Thyroid gland (tissue), 4 donors: ENCODE measurements around the gene SLC16A5. TPM values are rescaled to one million over a fixed set of nuclear protein-coding genes. Genes with fewer than 3 reads are reported as not detected.
"Not testable (repeated sequence)": the region's sequence is repeated elsewhere in the genome, so short reads cannot be mapped to it uniquely, and the experiment has no call there.

ENCODE experiments used
- DNase-seq, 2 donors: peaks; one replicate each; pipeline ENCODE4 v3.0.0-alpha.2; 2019
- H3K27ac ChIP-seq, 3 donors: fragments of 200-600 bp; sonication (generic); 1 replicate in 2 of 3; 2 replicates in 1 of 3; pipeline ENCODE4 v1.5.1; 2016 to 2019; ENCODE audit warnings: mild to moderate bottlenecking in 1 of 3, moderate library complexity in 1 of 3
- H3K27me3 ChIP-seq: fragments of 200-600 bp; sonication (generic); one replicate; pipeline ENCODE4 v1.5.1; 2019
- H3K36me3 ChIP-seq, 2 donors: fragments of 200-600 bp; sonication (generic); one replicate each; pipeline ENCODE4 v1.5.1; 2016 to 2019
- H3K4me1 ChIP-seq, 2 donors: fragments of 200-600 bp; sonication (generic); one replicate each; pipeline ENCODE4 v1.5.1; 2017 to 2019
- H3K4me3 ChIP-seq, 3 donors: fragments of 200-600 bp; sonication (generic); replicated peaks in 1 of 3; 1 replicate in 2 of 3; 2 replicates in 1 of 3; pipeline ENCODE4 v1.5.1; 2016; ENCODE audit warnings: mild to moderate bottlenecking in 1 of 3
- H3K9me3 ChIP-seq: fragments of 200-600 bp; sonication (generic); one replicate; pipeline ENCODE4 v1.5.1; 2017
- POLR2A ChIP-seq, 2 donors: fragments of 450-650 bp; IDR thresholded peaks; one replicate each; pipeline ENCODE4 v1.6.1; 2017; ENCODE audit warnings: antibody characterized with exemption in 2 of 2, mild to moderate bottlenecking in 2 of 2, moderate library complexity in 1 of 2
- WGBS, 2 donors: methylation state at CpG; one replicate each; pipeline ENCODE4 v1.1.5; 2017; 5-methylcytosine and 5-hydroxymethylcytosine counted together
- intact Hi-C: fragments of 100-400 bp; cut with DNase I; formaldehyde crosslinking; loops from one replicate; pipeline ENCODE4 v1.15.1; 2023
- total RNA-seq, 4 donors: library from RNA; depleted of rRNA; stranded (reverse); fragments of >200 nt; gene quantifications; one replicate each; pipeline ENCODE4 v1.2.3, GENCODE V29; 2016
- TF ChIP-seq, protein P1 (sequence below), 6 experiments: fragments of 200-600 bp in 3 of 6; fragments of 450-650 bp in 3 of 6; sonication (generic) in 3 of 6; IDR thresholded peaks; one replicate each; pipeline ENCODE4 v1.5.1; 2016 to 2019; ENCODE audit warnings: antibody characterized with exemption in 6 of 6, mild to moderate bottlenecking in 2 of 6, inconsistent platforms in 1 of 6, moderate library complexity in 1 of 6

Gene SLC16A5
- total RNA-seq, 4 donors from 2014 or later: 24.1 to 40.3 (median 27.6) TPM

DNA sequence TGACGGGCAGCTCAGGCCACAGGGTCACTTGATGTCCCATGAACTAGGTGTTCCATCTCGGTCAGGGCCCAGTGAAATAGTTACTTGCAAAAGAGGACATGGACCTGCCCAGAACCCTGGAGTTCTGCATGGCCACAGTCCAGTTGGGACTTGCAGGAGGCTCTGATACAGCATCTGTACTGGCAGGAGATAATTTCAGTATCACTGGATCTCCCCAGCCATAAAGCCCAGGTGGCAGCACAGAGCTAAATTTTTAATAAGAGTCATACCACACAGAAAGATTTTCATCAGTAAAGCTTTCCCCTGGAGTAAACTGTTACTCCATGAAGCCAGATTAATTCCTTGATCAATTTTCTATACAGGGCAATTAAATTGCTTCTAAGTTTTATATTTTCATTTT lies 18.0 kb upstream of the SLC16A5 start:
- TF ChIP-seq POLR2A (IDR thresholded peaks at IDR 0.05): no peak
- TF ChIP-seq, protein P1, sequence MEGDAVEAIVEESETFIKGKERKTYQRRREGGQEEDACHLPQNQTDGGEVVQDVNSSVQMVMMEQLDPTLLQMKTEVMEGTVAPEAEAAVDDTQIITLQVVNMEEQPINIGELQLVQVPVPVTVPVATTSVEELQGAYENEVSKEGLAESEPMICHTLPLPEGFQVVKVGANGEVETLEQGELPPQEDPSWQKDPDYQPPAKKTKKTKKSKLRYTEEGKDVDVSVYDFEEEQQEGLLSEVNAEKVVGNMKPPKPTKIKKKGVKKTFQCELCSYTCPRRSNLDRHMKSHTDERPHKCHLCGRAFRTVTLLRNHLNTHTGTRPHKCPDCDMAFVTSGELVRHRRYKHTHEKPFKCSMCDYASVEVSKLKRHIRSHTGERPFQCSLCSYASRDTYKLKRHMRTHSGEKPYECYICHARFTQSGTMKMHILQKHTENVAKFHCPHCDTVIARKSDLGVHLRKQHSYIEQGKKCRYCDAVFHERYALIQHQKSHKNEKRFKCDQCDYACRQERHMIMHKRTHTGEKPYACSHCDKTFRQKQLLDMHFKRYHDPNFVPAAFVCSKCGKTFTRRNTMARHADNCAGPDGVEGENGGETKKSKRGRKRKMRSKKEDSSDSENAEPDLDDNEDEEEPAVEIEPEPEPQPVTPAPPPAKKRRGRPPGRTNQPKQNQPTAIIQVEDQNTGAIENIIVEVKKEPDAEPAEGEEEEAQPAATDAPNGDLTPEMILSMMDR (IDR thresholded peaks at IDR 0.05): peak in 3 of 6 experiments; percentile 29 to 41 (median 30)
- H3K4me1 ChIP-seq: peaks cover 0 to 5% of the 10 kb centered on the region in 2 donors
- 69 to 91% methylated on average over 2 of the region's 2 CpGs for WGBS, 2 donors
- no peak overlapping the region for H3K27ac ChIP-seq
- intact Hi-C loops: no loop called here
- H3K36me3 ChIP-seq: peaks cover 0 to 4% of the 10 kb centered on the region in 2 donors
- H3K9me3 ChIP-seq: no peaks in the 10 kb centered on the region
- DNase-seq: peak in 1 of 2 donors; percentile 36
- H3K4me3 ChIP-seq: no peak overlapping the region
- no peaks in the 10 kb centered on the region for H3K27me3 ChIP-seq

DNA sequence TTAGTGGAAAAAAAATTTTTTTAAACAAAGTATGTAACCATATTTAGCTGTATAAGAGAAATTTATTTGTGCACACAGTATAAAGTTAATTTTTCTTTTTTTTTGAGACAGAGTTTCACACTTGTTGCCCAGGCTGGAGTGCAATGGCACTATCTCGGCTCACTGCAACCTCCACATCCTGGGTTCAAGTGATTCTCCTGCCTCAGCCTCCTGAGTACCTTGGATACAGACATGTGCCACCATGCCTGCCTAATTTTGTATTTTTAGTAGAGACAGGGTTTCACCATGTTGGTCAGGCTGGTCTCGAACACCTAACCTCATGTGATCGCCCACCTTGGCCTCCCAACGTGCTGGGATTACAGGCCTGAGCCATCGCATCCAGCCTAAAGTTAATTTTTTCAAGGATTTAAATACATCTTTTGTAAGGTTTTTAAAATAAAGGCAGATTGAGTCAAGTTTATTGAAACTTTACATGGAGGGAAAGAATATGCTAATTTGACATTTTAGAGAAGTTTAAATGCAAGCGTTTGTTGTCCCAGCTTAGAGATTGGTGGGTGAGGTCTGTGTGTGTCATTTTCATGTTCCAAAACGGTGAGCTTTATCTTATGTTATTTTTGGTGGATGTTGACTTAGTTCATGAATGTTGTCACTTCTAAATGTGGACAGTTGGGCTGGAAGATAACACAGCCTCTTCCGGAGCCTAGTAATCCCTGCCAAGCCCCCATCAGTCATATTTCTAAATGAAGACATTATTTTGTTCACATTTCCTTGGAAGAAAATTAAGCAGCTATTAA lies 16.1 kb upstream of the SLC16A5 start:
- H3K36me3 ChIP-seq, H3K9me3 ChIP-seq, H3K27me3 ChIP-seq, DNase-seq, H3K4me3 ChIP-seq, H3K4me1 ChIP-seq, H3K27ac ChIP-seq, intact Hi-C loops: not testable (repeated sequence)
- 89 to 90% methylated on average over 8 of the region's 8 CpGs for WGBS, 2 donors

DNA sequence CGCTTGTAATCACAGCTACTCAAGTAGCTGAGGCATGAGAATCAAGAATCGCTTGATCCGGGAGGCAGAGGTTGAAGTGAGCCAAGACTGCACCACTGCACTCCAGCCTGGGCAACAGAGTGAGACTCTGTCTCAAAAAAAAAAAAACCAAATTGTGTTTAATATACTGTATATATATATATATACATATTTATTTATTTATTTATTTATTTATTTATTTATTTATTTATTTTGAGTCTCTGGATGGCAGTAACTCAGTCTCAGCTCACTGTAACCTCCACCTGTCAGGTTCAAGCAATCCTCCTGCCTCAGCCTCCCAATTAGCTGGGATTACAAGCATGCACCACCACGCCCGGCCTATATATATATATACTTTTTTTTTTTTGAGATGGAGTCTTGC lies 14.8 kb upstream of the SLC16A5 start:
- H3K27ac ChIP-seq, intact Hi-C loops, H3K36me3 ChIP-seq, DNase-seq, H3K9me3 ChIP-seq, H3K4me3 ChIP-seq, H3K27me3 ChIP-seq: not testable (repeated sequence)
- H3K4me1 ChIP-seq: peaks cover 7 to 11% of the 10 kb centered on the region in 2 donors
- WGBS, 2 donors: 65 to 72% methylated on average over 5 of the region's 5 CpGs

DNA sequence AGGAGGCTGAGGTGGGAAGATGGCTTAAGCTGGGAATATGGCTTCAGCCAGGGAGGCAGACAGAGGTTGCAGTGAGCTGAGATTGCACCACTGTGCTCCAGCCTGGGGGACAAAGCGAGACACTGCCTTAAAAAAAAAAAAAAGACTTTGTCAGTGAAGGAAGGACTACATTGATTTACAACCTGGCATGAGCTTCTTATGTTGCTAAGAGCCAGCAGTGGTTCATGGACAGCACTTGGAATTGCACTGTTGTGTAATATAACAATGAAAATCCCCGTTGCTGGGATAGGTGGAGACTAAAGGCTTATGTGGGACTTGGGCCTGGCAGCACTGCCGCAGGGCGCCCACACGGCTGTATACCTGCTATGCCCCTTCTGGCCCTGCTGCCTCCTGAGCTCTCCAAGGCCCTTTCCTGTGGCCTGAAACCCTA lies 14.1 kb upstream of the SLC16A5 start:
- 85 to 93% methylated on average over 5 of the region's 5 CpGs for WGBS, 2 donors
- H3K36me3 ChIP-seq: no peaks in the 10 kb centered on the region
- H3K27ac ChIP-seq: no peak overlapping the region
- no peak for DNase-seq
- no peak overlapping the region for H3K4me3 ChIP-seq
- TF ChIP-seq, protein P1 (IDR thresholded peaks at IDR 0.05): no peak
- no peaks in the 10 kb centered on the region for H3K9me3 ChIP-seq
- no peaks in the 10 kb centered on the region for H3K27me3 ChIP-seq
- H3K4me1 ChIP-seq: peaks cover 11 to 18% of the 10 kb centered on the region in 2 donors
- intact Hi-C loops: no loop called here

DNA sequence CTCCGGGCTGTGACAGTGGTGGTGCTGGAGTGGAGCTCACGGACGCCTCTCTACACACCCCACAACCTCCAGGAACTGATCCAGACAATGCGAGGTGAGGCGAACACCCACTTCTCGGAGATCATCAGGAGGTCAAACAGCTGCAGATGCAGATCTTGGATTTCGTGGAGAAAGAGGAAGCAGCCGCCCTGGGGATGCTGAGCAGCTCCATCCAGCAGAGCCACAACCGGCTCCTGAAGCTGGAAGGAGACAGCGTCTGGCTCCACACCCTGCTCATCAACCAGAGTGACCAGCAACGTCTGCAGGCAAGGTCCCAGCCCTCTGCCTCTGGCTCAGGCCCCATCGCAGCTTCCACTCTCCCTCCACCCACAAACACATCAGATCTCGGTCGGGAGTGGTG lies 13.2 kb upstream of the SLC16A5 start:
- H3K4me3 ChIP-seq: no peak overlapping the region
- TF ChIP-seq POLR2A (IDR thresholded peaks at IDR 0.05): no peak
- TF ChIP-seq, protein P1 (IDR thresholded peaks at IDR 0.05): no peak
- H3K9me3 ChIP-seq: no peaks in the 10 kb centered on the region
- intact Hi-C loops: no loop called here
- 82 to 92% methylated on average over 9 to 11 of the region's 14 CpGs for WGBS, 2 donors
- H3K36me3 ChIP-seq: no peaks in the 10 kb centered on the region
- no peak overlapping the region for H3K27ac ChIP-seq
- H3K4me1 ChIP-seq: peaks cover 11 to 27% of the 10 kb centered on the region in 2 donors
- DNase-seq: no peak
- no peaks in the 10 kb centered on the region for H3K27me3 ChIP-seq

DNA sequence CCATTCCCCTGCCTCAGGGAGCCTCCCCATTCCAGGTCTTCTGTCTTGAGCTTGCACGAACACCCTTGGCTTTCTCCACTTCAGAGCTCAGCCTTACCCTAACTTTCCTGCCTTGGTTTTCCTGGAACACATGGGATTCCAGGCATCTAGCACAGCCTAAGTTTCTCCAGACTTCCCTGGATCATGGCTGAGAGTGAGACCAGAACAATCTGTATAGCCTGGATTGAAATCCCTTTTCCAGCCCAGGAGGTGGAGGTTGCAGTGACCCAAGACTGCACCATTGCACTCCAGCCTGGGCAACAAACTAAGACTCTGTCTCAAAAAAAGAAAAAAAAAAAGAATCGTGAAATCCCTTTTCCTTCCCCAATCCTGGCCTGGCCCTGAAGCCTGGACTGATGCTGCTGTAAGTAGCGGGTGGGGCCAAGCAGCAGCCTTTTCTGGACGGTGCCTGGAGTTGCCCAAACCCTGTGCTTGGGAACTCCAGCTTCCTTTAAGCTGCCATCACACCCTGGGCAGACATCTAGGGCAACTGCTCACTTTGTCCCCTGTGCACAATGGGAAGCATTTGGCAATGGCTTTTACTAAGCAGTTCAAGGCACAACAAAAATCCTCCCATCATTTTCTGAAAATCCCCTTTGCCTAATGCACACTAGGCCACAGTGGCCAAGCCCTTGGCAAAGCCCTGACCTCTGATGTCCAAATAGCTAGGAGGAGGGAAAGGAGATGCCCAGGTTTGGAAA lies 12.0 kb upstream of the SLC16A5 start:
- TF ChIP-seq, protein P1 (IDR thresholded peaks at IDR 0.05): no peak
- TF ChIP-seq POLR2A (IDR thresholded peaks at IDR 0.05): no peak
- no peaks in the 10 kb centered on the region for H3K36me3 ChIP-seq
- no peak overlapping the region for H3K4me3 ChIP-seq
- no peak overlapping the region for H3K27ac ChIP-seq
- H3K4me1 ChIP-seq: peaks cover 11 to 30% of the 10 kb centered on the region in 2 donors
- intact Hi-C loops: no loop called here
- 64 to 69% methylated on average over 4 of the region's 4 CpGs for WGBS, 2 donors
- no peaks in the 10 kb centered on the region for H3K9me3 ChIP-seq
- no peak for DNase-seq
- H3K27me3 ChIP-seq: no peaks in the 10 kb centered on the region
